Measurements from ENCODE around the gene CALM1. TPM values are rescaled to one million over a fixed set of nuclear protein-coding genes. Genes with fewer than 3 reads are reported as not detected.

CALM1 gene
- total RNA-seq, 2 donors from 2014 or later, result 237 to 287 TPM

GRCh38 chr14:90383126-90383730, 13.6 kb upstream of the CALM1 start:
- Histone ChIP-seq H3K9me3 (no peaks in the 10 kb centered on the region), H3K36me3 (no peaks in the 10 kb centered on the region), H3K4me3 (peak overlapping the region; percentile 49 to 63), H3K27ac (peak overlapping the region; percentile 99 to 100), H3K4me1 (replicated peaks) (peaks cover 9% of the 10 kb centered on the region), H3K27me3 (replicated peaks; ENCODE audit: insufficient read depth) (no peaks in the 10 kb centered on the region)
- intact Hi-C loops (cut with DNase I), result loop anchor here (2.0 to 5.0 kb wide), 3 partner anchors 14 to 126 kb away; partner anchors contain the start of genes CALM1, NRDE2 and PSMC1
- under 1% methylated on average over 49 of the region's 62 CpGs for WGBS
- TF ChIP-seq POLR2A (IDR thresholded peaks at IDR 0.05) (peak; percentile 93), CTCF (IDR thresholded peaks at IDR 0.05) (peak in 2 of 4 experiments; percentile 34 to 39), POLR2AphosphoS5 (IDR thresholded peaks at IDR 0.05) (peak; percentile 97)
- peak; percentile 100 for DNase-seq (ENCODE audit: low spot score)

- DNase-seq (ENCODE audit: low spot score), result peak; percentile 58
- WGBS, result 5% methylated on average over 21 of the region's 37 CpGs
- H3K4me1 ChIP-seq (replicated peaks), result peaks cover 9% of the 10 kb centered on the region
- intact Hi-C loops (cut with DNase I), result loop anchor here (2.0 to 5.0 kb wide), 3 partner anchors 13 to 127 kb away; partner anchors contain the start of genes CALM1, NRDE2 and PSMC1
- no peaks in the 10 kb centered on the region for H3K27me3 ChIP-seq (replicated peaks; ENCODE audit: insufficient read depth)
- peak overlapping the region; percentile 99 to 100 for H3K27ac ChIP-seq
- H3K9me3 ChIP-seq, result no peaks in the 10 kb centered on the region
- H3K4me3 ChIP-seq, result peak overlapping the region; percentile 49 to 63
- H3K36me3 ChIP-seq, result no peaks in the 10 kb centered on the region
- TF ChIP-seq POLR2AphosphoS5 (IDR thresholded peaks at IDR 0.05) (no peak), CTCF (IDR thresholded peaks at IDR 0.05) (no peak), POLR2A (IDR thresholded peaks at IDR 0.05) (no peak)
Measured at GRCh38 chr14:90383731-90384542, 12.9 kb upstream of the CALM1 start.

- Histone ChIP-seq H3K4me3 (no peak overlapping the region), H3K36me3 (no peaks in the 10 kb centered on the region), H3K9me3 (no peaks in the 10 kb centered on the region), H3K27ac (peak overlapping the region; percentile 99 to 100), H3K27me3 (replicated peaks; ENCODE audit: insufficient read depth) (no peaks in the 10 kb centered on the region), H3K4me1 (replicated peaks) (peaks cover 9% of the 10 kb centered on the region)
- intact Hi-C loops (cut with DNase I), result loop anchor here (5.0 kb wide), 2 partner anchors 52 to 127 kb away; partner anchors contain the start of genes NRDE2 and PSMC1
- TF ChIP-seq POLR2AphosphoS5 (IDR thresholded peaks at IDR 0.05) (no peak), CTCF (IDR thresholded peaks at IDR 0.05) (no peak), POLR2A (IDR thresholded peaks at IDR 0.05) (no peak)
- WGBS, result 24% methylated on average over 3 of the region's 3 CpGs
- no peak for DNase-seq (ENCODE audit: low spot score)
Measured at GRCh38 chr14:90384543-90384911, 12.3 kb upstream of the CALM1 start.

DNA sequence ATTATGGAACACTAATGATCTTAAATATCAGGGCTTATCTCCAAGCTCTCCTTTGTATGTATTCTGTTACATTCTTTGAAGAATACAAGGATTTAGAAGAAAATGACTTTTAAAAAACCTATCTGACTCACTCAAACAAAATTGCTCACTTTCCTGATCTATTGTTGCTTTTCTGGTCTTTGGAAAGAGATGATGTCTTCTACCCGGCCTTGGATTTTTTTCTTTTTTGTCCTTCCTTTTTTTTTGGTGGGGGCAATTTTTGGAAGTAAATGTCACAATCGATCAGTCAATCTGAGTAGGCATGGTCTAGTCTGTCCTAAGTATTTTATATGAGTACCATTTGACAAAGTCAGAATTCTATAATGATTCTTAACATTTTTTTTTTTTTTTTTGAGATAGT, 10.5 kb upstream of the CALM1 start:
- peaks cover 9% of the 10 kb centered on the region for H3K4me1 ChIP-seq (replicated peaks)
- DNase-seq (ENCODE audit: low spot score), result no peak
- no peak overlapping the region for H3K27ac ChIP-seq
- H3K4me3 ChIP-seq, result no peak overlapping the region
- intact Hi-C loops (cut with DNase I), result no loop called here
- WGBS, result 97% methylated on average over 2 of the region's 2 CpGs
- no peaks in the 10 kb centered on the region for H3K27me3 ChIP-seq (replicated peaks; ENCODE audit: insufficient read depth)
- no peaks in the 10 kb centered on the region for H3K9me3 ChIP-seq
- TF ChIP-seq CTCF (IDR thresholded peaks at IDR 0.05) (no peak), POLR2A (IDR thresholded peaks at IDR 0.05) (no peak), POLR2AphosphoS5 (IDR thresholded peaks at IDR 0.05) (no peak)
- no peaks in the 10 kb centered on the region for H3K36me3 ChIP-seq

All from prostate gland (tissue), 2 donors.